AG10803 (cell line): ENCODE data around the gene SEMA6A.

Experiments
- DNase-seq: peaks from one replicate; pipeline ENCODE4 v3.0.0; 2010; ENCODE audit warnings: low read depth
- H3K4me3 ChIP-seq: 2 replicates; pipeline ENCODE4 v1.5.1; 2011; ENCODE audit warnings: mild to moderate bottlenecking, low read length, control low read depth
- TF ChIP-seq, protein P1 (sequence below): conservative IDR thresholded peaks from 2 replicates; pipeline ENCODE4 v1.5.1; 2011; ENCODE audit warnings: mild to moderate bottlenecking, low read length, control low read depth, inconsistent platforms

The SEMA6A gene

DNA sequence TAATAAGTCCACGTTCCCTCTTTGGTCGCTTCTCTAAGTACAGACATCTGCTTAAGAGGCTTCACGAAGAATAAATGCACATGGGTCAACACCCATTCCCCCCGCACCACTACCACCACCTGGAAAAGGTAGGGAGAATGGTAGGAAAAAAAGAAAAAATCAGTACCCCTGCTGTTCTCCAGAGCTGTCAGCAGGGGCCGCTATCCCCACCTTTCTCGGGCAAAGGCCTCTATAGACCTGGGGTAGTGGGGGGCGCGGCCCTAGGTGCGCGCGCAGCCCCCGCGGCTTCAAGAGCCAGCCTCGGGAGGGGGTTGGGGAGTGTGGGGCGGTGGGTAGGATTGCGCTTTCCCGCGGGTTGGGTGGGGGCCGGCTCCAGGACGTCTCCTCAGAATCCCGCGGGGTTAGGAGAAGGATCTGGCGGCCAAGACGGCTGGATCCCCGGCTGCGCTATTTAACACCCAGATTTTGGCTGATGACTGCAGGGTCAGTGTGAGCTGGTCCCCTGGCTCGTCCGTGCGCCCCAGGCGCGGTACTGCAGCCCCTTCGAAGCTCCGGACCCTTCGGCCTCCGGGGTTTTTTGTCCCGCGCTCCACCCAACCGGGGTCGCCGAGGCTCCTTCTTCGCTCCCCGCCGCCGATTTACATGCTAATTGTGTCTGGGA lies 1.6 kb upstream of the SEMA6A start:
- TF ChIP-seq, protein P1, sequence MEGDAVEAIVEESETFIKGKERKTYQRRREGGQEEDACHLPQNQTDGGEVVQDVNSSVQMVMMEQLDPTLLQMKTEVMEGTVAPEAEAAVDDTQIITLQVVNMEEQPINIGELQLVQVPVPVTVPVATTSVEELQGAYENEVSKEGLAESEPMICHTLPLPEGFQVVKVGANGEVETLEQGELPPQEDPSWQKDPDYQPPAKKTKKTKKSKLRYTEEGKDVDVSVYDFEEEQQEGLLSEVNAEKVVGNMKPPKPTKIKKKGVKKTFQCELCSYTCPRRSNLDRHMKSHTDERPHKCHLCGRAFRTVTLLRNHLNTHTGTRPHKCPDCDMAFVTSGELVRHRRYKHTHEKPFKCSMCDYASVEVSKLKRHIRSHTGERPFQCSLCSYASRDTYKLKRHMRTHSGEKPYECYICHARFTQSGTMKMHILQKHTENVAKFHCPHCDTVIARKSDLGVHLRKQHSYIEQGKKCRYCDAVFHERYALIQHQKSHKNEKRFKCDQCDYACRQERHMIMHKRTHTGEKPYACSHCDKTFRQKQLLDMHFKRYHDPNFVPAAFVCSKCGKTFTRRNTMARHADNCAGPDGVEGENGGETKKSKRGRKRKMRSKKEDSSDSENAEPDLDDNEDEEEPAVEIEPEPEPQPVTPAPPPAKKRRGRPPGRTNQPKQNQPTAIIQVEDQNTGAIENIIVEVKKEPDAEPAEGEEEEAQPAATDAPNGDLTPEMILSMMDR, result peak; percentile 67
- no peak overlapping the region; the same call in 1 of the 2 replicates for H3K4me3 ChIP-seq
- DNase-seq, result peak; percentile 17

DNA sequence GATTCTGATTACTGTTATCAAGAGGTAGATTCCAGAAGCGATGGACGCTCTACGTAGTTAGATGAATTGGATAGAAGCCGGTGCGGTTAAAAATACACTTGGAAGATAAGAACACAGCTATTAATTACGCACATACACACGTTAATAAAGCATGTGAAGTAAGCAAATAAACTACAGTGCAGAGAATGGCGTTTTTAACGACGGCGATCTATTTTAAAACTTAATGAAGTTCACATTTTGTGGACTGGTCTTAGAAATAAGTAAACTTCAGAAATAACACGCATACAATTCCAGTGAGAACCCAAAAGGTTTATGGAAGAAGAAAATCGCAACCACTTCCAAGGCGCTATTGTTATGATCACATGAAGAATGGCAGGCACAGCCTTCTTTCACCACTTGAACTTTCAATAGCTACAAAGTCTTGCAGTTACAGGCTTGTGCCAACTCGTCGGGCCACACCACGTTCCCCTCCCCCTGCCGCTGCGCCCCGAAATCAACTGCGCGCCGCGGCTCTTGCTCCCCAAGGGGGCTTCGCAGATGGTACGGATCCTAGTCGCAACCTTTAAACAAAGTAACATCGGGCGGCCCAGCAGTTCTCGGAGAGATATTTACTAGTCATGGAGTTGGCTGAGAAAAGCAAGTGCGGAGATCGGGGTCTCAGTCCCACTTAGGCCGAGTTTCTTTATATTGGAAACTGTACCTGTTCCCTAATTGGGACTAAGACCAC lies 866 bp upstream of the SEMA6A start:
- H3K4me3 ChIP-seq, result peak overlapping the region; percentile 63
- TF ChIP-seq, protein P1, result no peak
- DNase-seq, result no peak

DNA sequence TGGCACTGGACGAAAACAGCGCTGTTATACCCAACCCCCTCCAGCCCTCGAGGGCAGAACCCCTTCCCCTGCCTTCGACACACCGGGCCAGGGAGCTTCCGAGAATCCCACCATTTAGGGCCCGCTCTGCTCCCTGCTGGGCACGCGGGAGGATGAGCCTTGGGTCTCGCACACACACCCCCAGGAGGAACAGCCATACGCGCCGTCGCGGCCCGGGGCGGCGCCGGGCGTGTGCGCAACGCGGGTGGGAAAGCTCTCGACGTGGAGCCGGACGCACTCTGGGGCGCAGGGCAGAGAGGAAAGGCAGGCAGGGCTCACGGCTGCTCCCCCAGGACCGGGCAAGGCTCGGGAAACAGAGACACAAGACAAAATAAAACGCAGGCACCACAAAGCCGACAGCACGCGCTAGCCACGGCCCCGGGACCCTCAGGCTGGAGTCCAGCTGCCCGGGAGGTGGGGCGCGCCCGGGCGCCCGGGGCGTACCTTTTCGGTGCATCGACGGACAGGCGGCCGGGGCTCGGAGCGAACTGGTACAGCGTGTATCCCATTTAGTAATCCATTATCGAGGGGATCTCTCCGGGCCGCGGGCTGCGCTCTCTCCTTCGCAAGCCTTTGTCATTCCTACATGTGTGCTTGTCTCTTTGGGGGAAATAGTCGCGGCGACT lies 789 bp downstream of the SEMA6A start:
- TF ChIP-seq, protein P1, result no peak
- peak overlapping the region; percentile 63 for H3K4me3 ChIP-seq
- DNase-seq, result no peak

DNA sequence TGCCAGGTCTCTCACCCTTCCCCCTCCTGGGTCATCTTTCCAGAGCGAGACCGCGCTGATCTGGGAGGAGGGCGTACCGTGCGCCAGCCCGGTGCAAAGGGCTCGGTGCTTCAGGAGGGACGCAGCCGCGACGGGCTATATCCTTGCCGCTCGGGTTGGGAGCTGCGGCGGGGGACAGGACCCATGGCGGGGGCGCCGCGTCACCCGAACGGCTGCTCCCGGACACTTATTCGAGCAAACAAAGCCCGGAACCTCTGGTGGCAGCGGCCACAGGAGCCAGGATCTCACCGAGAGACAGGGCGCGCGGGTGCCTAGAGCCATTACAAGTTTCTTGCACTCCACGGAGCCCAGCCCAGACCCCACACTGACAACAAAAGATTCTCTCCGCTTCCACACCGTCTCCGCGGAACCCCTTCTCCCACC lies 1.3 kb downstream of the SEMA6A start:
- TF ChIP-seq, protein P1, result no peak
- no peak for DNase-seq
- no peak overlapping the region for H3K4me3 ChIP-seq

DNA sequence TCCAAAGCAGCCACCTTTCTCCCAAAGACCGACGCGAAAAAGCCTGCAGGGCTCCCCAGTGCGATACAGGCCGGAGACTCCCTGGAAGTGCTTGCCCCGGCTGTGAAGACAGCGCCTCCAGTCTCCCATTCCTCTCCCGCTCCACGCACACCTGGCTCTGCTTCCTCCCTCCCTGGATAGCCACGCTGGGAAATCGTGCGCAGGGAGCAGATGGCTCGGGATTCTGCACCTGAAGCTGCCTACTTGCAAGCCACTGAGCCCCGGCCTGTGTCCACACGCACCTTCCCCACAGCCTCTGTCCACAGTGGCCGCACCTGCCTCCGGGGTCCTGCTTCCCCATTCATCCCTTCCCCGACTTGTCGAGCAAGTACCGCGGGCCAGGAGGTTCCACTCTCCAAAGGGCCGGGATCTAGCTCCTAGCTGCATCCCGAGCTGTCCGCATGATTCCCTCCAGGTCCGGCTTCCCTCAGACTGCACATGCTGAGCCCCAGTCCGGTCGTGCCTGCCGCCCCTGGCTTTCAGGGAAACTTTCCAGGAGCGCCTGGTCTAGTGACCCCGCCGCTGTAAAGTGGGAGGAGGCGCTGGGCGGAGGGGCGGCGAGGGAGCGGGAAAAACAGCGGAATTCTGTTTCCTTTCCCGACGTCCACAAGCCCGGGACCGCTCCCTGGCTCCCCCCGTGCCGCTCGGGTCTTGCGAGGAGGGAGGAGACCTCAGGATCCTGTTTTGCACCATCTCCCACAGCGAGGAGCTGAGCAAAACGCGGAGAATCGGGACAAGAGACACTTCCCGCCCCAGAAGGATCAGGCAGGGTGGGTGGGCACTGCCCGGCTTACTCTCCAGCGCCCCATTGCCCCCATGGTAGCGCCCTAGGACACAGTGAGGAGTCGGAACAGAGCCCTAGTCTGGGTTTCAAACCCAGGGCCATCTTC lies 2.0 kb downstream of the SEMA6A start:
- TF ChIP-seq, protein P1, result no peak
- no peak for DNase-seq
- no peak overlapping the region for H3K4me3 ChIP-seq

DNA sequence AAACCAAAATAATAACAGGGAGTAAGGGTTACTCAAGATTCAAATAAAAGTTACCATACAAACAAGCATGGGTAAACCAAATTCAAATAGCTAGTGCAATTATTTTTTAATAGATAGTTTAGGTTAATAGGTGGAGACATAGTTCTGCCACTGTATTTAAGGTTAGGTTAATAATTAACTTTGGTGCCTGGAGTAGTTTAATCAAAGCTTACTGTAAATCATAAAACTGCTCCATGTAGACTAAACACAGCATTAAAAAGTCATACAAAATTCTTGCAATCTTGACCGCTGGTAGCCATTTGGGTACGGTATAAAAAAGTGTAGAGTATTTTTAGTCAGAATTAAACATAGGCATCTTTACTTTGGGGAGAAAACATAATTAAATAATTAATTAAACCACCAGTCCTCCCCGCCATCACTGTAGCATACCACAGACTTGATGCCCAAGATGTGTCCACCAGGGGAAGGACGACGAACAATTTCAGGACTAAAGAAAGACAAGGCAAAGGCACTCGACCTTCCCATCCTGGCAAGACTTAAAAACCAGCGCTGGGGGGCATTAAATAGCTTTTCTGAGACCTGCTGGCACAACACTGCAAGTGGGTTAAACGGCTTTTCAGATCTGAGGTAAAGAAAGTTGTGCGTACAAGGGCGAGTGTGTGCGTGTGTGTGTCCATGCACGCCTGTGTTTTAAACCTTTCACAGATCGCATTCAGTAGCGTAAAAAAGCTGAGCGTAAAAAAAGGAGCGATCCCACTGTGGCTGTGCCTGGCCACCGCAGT lies 2.9 kb downstream of the SEMA6A start:
- TF ChIP-seq, protein P1, result no peak
- H3K4me3 ChIP-seq, result no peak overlapping the region
- DNase-seq, result no peak
